ENCODE data around the gene SCLY.
"Not testable (repeated sequence)": the region's sequence is repeated elsewhere in the genome, so short reads cannot be mapped to it uniquely, and the experiment has no call there.

The SCLY gene

GRCh38 chr2:238106698-238107524 lies 46.1 kb downstream of the SCLY start:
- no peaks in the 10 kb centered on the region for H3K27me3 ChIP-seq (ENCODE audit: control insufficient read depth, insufficient read depth, low read length)
- H3K36me3 ChIP-seq (ENCODE audit: control insufficient read depth, low read depth, low read length), result no peaks in the 10 kb centered on the region
- H3K9ac ChIP-seq (ENCODE audit: low read length), result no peak overlapping the region
- H3K4me3 ChIP-seq (ENCODE audit: low read length), result no peak overlapping the region
- no peaks in the 10 kb centered on the region for H3K9me3 ChIP-seq (ENCODE audit: control insufficient read depth, low read depth, low read length)
- H3K4me1 ChIP-seq (ENCODE audit: control insufficient read depth, low read depth, low read length), result peaks cover 8% of the 10 kb centered on the region
- no peak overlapping the region for H3K27ac ChIP-seq (ENCODE audit: low read length)

GRCh38 chr2:238107525-238108422 lies 47.0 kb downstream of the SCLY start:
- H3K27ac ChIP-seq (ENCODE audit: low read length), result no peak overlapping the region

GRCh38 chr2:238108423-238109183 lies 47.8 kb downstream of the SCLY start:
- Histone ChIP-seq H3K27me3 (ENCODE audit: control insufficient read depth, insufficient read depth, low read length) (no peaks in the 10 kb centered on the region), H3K4me1 (ENCODE audit: control insufficient read depth, low read depth, low read length) (peaks cover 8% of the 10 kb centered on the region), H3K36me3 (ENCODE audit: control insufficient read depth, low read depth, low read length) (no peaks in the 10 kb centered on the region), H3K4me3 (ENCODE audit: low read length) (no peak overlapping the region), H3K27ac (ENCODE audit: low read length) (no peak overlapping the region), H3K9ac (ENCODE audit: low read length) (no peak overlapping the region), H3K9me3 (ENCODE audit: control insufficient read depth, low read depth, low read length) (no peaks in the 10 kb centered on the region)

More at GRCh38 chr2:238107525-238108422, 47.0 kb downstream of the SCLY start:
- Histone ChIP-seq H3K4me1 (ENCODE audit: control insufficient read depth, low read depth, low read length) (peaks cover 8% of the 10 kb centered on the region), H3K9ac (ENCODE audit: low read length) (no peak overlapping the region), H3K4me3 (ENCODE audit: low read length) (no peak overlapping the region), H3K27me3 (ENCODE audit: control insufficient read depth, insufficient read depth, low read length) (no peaks in the 10 kb centered on the region), H3K9me3 (ENCODE audit: control insufficient read depth, low read depth, low read length) (no peaks in the 10 kb centered on the region), H3K36me3 (ENCODE audit: control insufficient read depth, low read depth, low read length) (no peaks in the 10 kb centered on the region)

GRCh38 chr2:238113611-238114010 lies 52.8 kb downstream of the SCLY start:
- no peaks in the 10 kb centered on the region for H3K36me3 ChIP-seq (ENCODE audit: control insufficient read depth, low read depth, low read length)
- H3K27ac ChIP-seq (ENCODE audit: low read length), result no peak overlapping the region
- no peaks in the 10 kb centered on the region for H3K9me3 ChIP-seq (ENCODE audit: control insufficient read depth, low read depth, low read length)
- no peaks in the 10 kb centered on the region for H3K27me3 ChIP-seq (ENCODE audit: control insufficient read depth, insufficient read depth, low read length)
- H3K4me3 ChIP-seq (ENCODE audit: low read length), result no peak overlapping the region
- peaks cover 3% of the 10 kb centered on the region for H3K4me1 ChIP-seq (ENCODE audit: control insufficient read depth, low read depth, low read length)
- H3K9ac ChIP-seq (ENCODE audit: low read length), result no peak overlapping the region

GRCh38 chr2:238114331-238114841 lies 53.6 kb downstream of the SCLY start:
- Histone ChIP-seq H3K4me3 (ENCODE audit: low read length) (no peak overlapping the region), H3K9ac (ENCODE audit: low read length) (no peak overlapping the region), H3K9me3 (ENCODE audit: control insufficient read depth, low read depth, low read length) (no peaks in the 10 kb centered on the region), H3K27ac (ENCODE audit: low read length) (no peak overlapping the region), H3K36me3 (ENCODE audit: control insufficient read depth, low read depth, low read length) (no peaks in the 10 kb centered on the region), H3K4me1 (ENCODE audit: control insufficient read depth, low read depth, low read length) (no peaks in the 10 kb centered on the region), H3K27me3 (ENCODE audit: control insufficient read depth, insufficient read depth, low read length) (no peaks in the 10 kb centered on the region)

GRCh38 chr2:238114851-238115660 lies 54.3 kb downstream of the SCLY start:
- no peaks in the 10 kb centered on the region for H3K27me3 ChIP-seq (ENCODE audit: control insufficient read depth, insufficient read depth, low read length)
- H3K27ac ChIP-seq (ENCODE audit: low read length), result no peak overlapping the region
- H3K9ac ChIP-seq (ENCODE audit: low read length), result no peak overlapping the region
- no peaks in the 10 kb centered on the region for H3K4me1 ChIP-seq (ENCODE audit: control insufficient read depth, low read depth, low read length)
- H3K4me3 ChIP-seq (ENCODE audit: low read length), result no peak overlapping the region
- H3K9me3 ChIP-seq (ENCODE audit: control insufficient read depth, low read depth, low read length), result no peaks in the 10 kb centered on the region
- no peaks in the 10 kb centered on the region for H3K36me3 ChIP-seq (ENCODE audit: control insufficient read depth, low read depth, low read length)

- H3K9me3 ChIP-seq (ENCODE audit: control insufficient read depth, low read depth, low read length); H3K9ac ChIP-seq (ENCODE audit: low read length); H3K36me3 ChIP-seq (ENCODE audit: control insufficient read depth, low read depth, low read length); H3K27me3 ChIP-seq (ENCODE audit: control insufficient read depth, insufficient read depth, low read length); H3K4me1 ChIP-seq (ENCODE audit: control insufficient read depth, low read depth, low read length); H3K4me3 ChIP-seq (ENCODE audit: low read length); H3K27ac ChIP-seq (ENCODE audit: low read length): not testable (repeated sequence)
These were observed 54.9 kb downstream of the SCLY start for GRCh38 chr2:238115709-238116108.

GRCh38 chr2:238116298-238117198 lies 55.7 kb downstream of the SCLY start:
- no peaks in the 10 kb centered on the region for H3K9me3 ChIP-seq (ENCODE audit: control insufficient read depth, low read depth, low read length)
- H3K27me3 ChIP-seq (ENCODE audit: control insufficient read depth, insufficient read depth, low read length), result no peaks in the 10 kb centered on the region
- H3K27ac ChIP-seq (ENCODE audit: low read length), result no peak overlapping the region
- no peak overlapping the region for H3K9ac ChIP-seq (ENCODE audit: low read length)
- H3K4me1 ChIP-seq (ENCODE audit: control insufficient read depth, low read depth, low read length), result no peaks in the 10 kb centered on the region
- no peak overlapping the region for H3K4me3 ChIP-seq (ENCODE audit: low read length)
- H3K36me3 ChIP-seq (ENCODE audit: control insufficient read depth, low read depth, low read length), result no peaks in the 10 kb centered on the region

GRCh38 chr2:238117199-238118154 lies 56.7 kb downstream of the SCLY start:
- no peaks in the 10 kb centered on the region for H3K27me3 ChIP-seq (ENCODE audit: control insufficient read depth, insufficient read depth, low read length)
- H3K4me3 ChIP-seq (ENCODE audit: low read length), result no peak overlapping the region
- H3K4me1 ChIP-seq (ENCODE audit: control insufficient read depth, low read depth, low read length), result no peaks in the 10 kb centered on the region
- no peaks in the 10 kb centered on the region for H3K36me3 ChIP-seq (ENCODE audit: control insufficient read depth, low read depth, low read length)
- no peak overlapping the region for H3K9ac ChIP-seq (ENCODE audit: low read length)
- no peaks in the 10 kb centered on the region for H3K9me3 ChIP-seq (ENCODE audit: control insufficient read depth, low read depth, low read length)
- H3K27ac ChIP-seq (ENCODE audit: low read length), result no peak overlapping the region
